Breast epithelium (tissue), 4 donors: Measurements from ENCODE around the gene IQGAP1. TPM values are rescaled to one million over a fixed set of nuclear protein-coding genes. Genes with fewer than 3 reads are reported as not detected.

Experiments used
- DNase-seq, 2 donors: peaks; one replicate each; pipeline ENCODE4 v3.0.0-alpha.2; 2019; ENCODE audit warnings: low spot score in 2 of 2
- H3K27ac ChIP-seq, 2 donors: fragments of 200-600 bp; sonication (generic) in 1 of 2; one replicate each; pipeline ENCODE4 v1.5.1; 2016 to 2019; ENCODE audit warnings: mild to moderate bottlenecking in 1 of 2
- H3K27me3 ChIP-seq, 2 donors: fragments of 200-600 bp; sonication (generic) in 1 of 2; one replicate each; pipeline versions ENCODE4 v1.5.1 to v1.6.0; 2017 to 2019; ENCODE audit warnings: control low read depth in 1 of 2, mild to moderate bottlenecking in 1 of 2
- H3K36me3 ChIP-seq: fragments of 200-600 bp; one replicate; pipeline ENCODE4 v1.5.1; 2019
- H3K4me1 ChIP-seq, 2 donors: fragments of 200-600 bp; sonication (generic); one replicate each; pipeline ENCODE4 v1.5.1; 2016 to 2019; ENCODE audit warnings: control low read depth in 1 of 2
- H3K4me3 ChIP-seq, 3 donors: fragments of 200-600 bp; sonication (generic); 1 replicate in 2 of 3; 2 replicates in 1 of 3; pipeline ENCODE4 v1.5.1; 2016 to 2019; ENCODE audit warnings: mild to moderate bottlenecking in 3 of 3, moderate library complexity in 2 of 3
- H3K9me3 ChIP-seq, 2 donors: fragments of 200-600 bp; sonication (generic) in 1 of 2; one replicate each; pipeline ENCODE4 v1.5.1; 2016 to 2019; ENCODE audit warnings: control low read depth in 1 of 2
- POLR2A ChIP-seq: fragments of 450-650 bp; IDR thresholded peaks from one replicate; pipeline ENCODE4 v1.6.1; 2016; ENCODE audit warnings: antibody characterized with exemption, mild to moderate bottlenecking, moderate library complexity
- POLR2AphosphoS5 ChIP-seq, 3 donors: sonication (generic); formaldehyde crosslinking; IDR thresholded peaks; one replicate each; pipeline ENCODE4 v1.6.1; 2017; ENCODE audit warnings: antibody characterized with exemption in 3 of 3
- intact Hi-C: fragments of 100-400 bp; cut with DNase I; formaldehyde crosslinking; loops from one replicate; pipeline ENCODE4 v1.15.1; 2023; ENCODE audit warnings: low total_unique reads
- total RNA-seq, 3 donors: library from RNA; depleted of rRNA; stranded (reverse); fragments of >200 nt; gene quantifications; one replicate each; pipeline ENCODE4 v1.1.0, GENCODE V29; 2016
- TF ChIP-seq, protein P1 (sequence below), 3 donors: fragments of 450-650 bp; IDR thresholded peaks; one replicate each; pipeline ENCODE4 v1.5.1; 2016 to 2017; ENCODE audit warnings: antibody characterized with exemption in 3 of 3, mild to moderate bottlenecking in 3 of 3, moderate library complexity in 3 of 3

Gene IQGAP1
- total RNA-seq, 3 donors from 2014 or later, result 244 to 387 (median 288) TPM

DNA sequence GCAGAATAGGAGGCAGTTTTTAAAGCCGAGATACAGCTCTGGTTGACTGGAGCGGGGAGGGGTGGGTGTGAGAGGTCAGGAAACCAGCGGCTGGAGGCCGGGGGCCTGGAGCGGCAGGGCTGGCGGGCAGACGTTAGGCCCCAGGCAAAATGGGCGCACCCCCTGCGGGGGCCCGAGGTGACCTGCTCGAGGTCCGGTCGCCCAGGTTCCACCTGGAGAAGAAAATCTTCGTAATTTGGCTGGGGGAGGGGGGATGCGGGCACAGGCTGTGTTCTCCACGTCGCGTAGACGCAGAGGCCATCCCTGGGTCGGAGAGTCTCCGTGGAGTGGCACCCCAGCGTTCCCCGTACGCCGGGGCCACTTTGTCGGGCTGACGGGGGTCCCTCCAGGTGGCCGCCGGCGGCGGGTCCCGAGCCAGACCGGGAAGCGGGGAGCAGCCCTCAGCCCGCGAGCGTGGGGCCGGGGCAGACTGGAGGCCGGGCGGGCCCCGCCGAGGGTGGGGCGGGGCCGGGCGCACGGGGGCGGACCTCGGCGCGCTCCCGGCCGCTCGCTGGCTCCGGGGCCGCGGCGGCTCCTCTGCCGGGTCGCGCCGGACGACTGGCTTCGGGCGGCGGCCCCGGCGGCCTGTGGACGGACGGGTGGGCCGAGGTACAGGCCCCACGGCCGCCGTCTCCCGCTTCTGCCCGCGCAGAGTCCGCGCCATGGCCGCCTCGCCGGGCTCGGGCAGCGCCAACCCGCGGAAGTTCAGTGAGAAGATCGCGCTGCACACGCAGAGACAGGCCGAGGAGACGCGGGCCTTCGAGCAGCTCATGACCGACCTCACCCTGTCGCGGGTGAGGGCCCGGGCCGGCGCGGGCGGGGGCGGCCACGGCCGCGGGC, 141.6 kb downstream of the IQGAP1 start, which contains the start of gene CRTC3:
TSS of gene CRTC3 (plus strand) at position 553 of the 879 bp plus-strand sequence. CDS start at position 702, 149 bp downstream.
- intact Hi-C loops, result loop anchor here (10.0 kb wide), 1 partner anchor 65 kb away; no protein-coding TSS in a partner anchor
- H3K4me3 ChIP-seq, result peak within 1 kb of the TSS; percentile 68 to 99 (median 82)
- TF ChIP-seq POLR2AphosphoS5 (IDR thresholded peaks at IDR 0.05) (peak in 1 of 3 donors; percentile 54), POLR2A (no peak)
- no peaks in the 10 kb centered on the region for H3K4me1 ChIP-seq
- peak within 1 kb of the TSS; percentile 91 to 99 for H3K27ac ChIP-seq
- peak; percentile 20 to 52 for DNase-seq
- no peaks in the 10 kb centered on the region for H3K27me3 ChIP-seq
- H3K9me3 ChIP-seq, result no peaks in the 10 kb centered on the region
- H3K36me3 ChIP-seq, result no peaks in the 10 kb centered on the region

DNA sequence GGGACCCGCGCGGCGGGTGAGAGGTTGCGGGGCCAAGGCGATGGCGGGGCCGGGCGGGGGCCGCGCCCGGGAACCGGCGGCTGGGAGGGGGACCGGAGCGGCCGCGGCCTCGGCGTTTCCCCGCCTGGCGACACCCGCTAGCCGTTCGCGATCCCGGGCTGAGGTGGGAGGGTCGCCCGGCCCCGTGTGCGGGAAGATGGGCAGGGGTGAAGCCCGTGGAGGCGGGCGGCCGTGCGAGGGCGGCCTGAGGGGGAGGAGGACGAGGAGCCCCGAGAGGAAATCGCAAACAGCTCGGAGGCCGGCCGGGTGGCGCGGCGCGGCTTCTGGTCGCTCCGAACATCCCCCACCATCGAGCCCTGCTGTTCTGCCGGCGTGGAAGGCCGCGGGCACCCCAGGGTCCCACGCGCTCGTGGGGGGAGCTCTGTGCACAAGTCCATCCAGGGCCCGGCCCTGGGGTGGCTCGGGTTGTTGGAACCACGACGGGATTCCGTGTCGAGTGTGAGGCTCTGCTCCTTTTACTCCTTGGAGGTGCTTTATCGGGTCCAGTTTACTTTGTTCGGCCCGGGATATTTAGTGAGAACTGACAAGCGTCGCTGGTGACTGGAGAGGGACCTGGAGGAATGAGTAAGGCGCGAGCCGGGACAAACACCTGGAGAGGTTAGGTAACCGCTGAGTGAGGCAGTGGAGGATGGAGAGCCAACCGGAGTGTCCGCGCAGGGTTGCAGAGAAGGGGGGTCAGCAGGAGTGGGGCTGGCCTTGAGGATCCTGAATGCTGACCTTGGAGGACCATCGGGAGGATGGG, 142.4 kb downstream of the IQGAP1 start:
- peak; percentile 47 to 59 for DNase-seq
- no peak for TF ChIP-seq POLR2AphosphoS5 (IDR thresholded peaks at IDR 0.05)
- TF ChIP-seq, protein P1, sequence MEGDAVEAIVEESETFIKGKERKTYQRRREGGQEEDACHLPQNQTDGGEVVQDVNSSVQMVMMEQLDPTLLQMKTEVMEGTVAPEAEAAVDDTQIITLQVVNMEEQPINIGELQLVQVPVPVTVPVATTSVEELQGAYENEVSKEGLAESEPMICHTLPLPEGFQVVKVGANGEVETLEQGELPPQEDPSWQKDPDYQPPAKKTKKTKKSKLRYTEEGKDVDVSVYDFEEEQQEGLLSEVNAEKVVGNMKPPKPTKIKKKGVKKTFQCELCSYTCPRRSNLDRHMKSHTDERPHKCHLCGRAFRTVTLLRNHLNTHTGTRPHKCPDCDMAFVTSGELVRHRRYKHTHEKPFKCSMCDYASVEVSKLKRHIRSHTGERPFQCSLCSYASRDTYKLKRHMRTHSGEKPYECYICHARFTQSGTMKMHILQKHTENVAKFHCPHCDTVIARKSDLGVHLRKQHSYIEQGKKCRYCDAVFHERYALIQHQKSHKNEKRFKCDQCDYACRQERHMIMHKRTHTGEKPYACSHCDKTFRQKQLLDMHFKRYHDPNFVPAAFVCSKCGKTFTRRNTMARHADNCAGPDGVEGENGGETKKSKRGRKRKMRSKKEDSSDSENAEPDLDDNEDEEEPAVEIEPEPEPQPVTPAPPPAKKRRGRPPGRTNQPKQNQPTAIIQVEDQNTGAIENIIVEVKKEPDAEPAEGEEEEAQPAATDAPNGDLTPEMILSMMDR (IDR thresholded peaks at IDR 0.05), result no peak
- no peak for TF ChIP-seq POLR2A
- Histone ChIP-seq H3K36me3 (no peaks in the 10 kb centered on the region), H3K4me1 (no peaks in the 10 kb centered on the region), H3K27ac (peak overlapping the region; percentile 91 to 99), H3K9me3 (no peaks in the 10 kb centered on the region), H3K27me3 (no peaks in the 10 kb centered on the region), H3K4me3 (peak overlapping the region; percentile 68 to 99 (median 82))
- intact Hi-C loops, result loop anchor here (10.0 kb wide), 1 partner anchor 64 kb away; no protein-coding TSS in a partner anchor

DNA sequence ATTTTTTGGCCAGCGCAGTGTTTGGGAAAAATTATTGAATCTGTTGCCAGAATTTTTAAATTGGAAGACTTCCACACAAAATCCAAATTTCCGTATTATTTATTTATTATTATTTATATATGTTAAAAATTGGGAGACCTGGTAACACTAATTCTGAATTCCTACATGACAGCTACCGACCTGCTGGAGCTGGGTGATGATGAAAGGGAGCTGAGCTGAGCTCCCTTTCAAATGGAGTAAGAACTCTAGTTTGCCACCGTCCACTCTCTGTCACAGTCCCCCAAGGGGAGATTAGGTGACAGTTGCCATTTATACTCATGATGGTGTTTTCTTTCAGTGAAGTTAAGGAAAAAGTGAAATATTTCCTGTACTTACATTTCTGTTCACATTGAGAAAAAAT, 143.1 kb downstream of the IQGAP1 start:
- TF ChIP-seq, protein P1 (IDR thresholded peaks at IDR 0.05), result no peak
- TF ChIP-seq POLR2AphosphoS5 (IDR thresholded peaks at IDR 0.05) (no peak), POLR2A (no peak)
- H3K27me3 ChIP-seq, result no peaks in the 10 kb centered on the region
- H3K4me1 ChIP-seq, result no peaks in the 10 kb centered on the region
- H3K4me3 ChIP-seq, result peak overlapping the region; percentile 68 to 99 (median 82)
- no peaks in the 10 kb centered on the region for H3K36me3 ChIP-seq
- intact Hi-C loops, result loop anchor here (10.0 kb wide), 1 partner anchor 64 kb away; no protein-coding TSS in a partner anchor
- no peak for DNase-seq
- peak overlapping the region in 1 of 2 donors; percentile 99 for H3K27ac ChIP-seq
- H3K9me3 ChIP-seq, result no peaks in the 10 kb centered on the region

DNA sequence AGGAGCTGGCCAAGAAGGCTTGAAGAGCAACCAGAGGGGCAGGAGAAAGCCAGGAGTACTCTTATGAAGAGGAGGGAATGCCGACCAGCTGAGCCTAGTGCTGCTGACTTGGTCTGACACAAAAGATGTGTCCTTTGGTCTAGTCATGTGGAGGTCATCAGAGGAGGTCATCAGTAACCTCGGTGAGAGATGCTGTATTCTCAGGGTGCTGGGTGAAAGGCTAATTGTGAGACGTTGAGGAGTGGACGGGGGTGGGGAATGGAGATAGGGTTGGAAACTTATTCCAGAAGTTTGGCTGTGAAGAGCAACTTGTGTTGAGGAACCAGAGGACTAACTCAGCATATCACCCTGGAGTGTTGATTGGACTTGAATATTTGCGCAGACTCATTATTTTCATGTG, 147.2 kb downstream of the IQGAP1 start:
- no peaks in the 10 kb centered on the region for H3K27me3 ChIP-seq
- H3K27ac ChIP-seq, result no peak overlapping the region
- intact Hi-C loops, result loop anchor here (10.0 kb wide), 1 partner anchor 60 kb away; no protein-coding TSS in a partner anchor
- no peaks in the 10 kb centered on the region for H3K9me3 ChIP-seq
- TF ChIP-seq, protein P1 (IDR thresholded peaks at IDR 0.05), result no peak
- TF ChIP-seq POLR2A, result no peak
- no peak for TF ChIP-seq POLR2AphosphoS5 (IDR thresholded peaks at IDR 0.05)
- DNase-seq, result no peak
- H3K4me1 ChIP-seq, result no peaks in the 10 kb centered on the region
- H3K36me3 ChIP-seq, result no peaks in the 10 kb centered on the region
- H3K4me3 ChIP-seq, result no peak overlapping the region

DNA sequence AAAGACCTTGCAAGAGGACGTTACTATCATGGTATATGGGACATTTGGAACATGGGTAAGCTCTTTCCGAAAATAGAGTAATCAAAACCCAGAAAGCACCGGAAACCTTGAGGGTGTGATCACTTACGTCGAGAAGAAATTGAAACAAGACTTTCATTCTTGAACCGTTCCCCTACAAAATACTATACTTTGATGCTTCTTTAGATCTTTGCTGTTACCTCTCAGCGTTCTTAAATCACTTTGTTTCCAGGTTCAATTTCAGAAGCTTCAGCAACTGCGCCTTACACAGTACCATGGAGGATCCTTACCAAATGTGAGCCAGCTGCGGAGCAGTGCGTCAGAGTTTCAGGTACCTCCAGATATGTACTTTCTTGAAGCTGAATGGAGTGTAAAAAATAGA, 151.7 kb downstream of the IQGAP1 start:
- Histone ChIP-seq H3K27me3 (no peaks in the 10 kb centered on the region), H3K27ac (no peak overlapping the region), H3K9me3 (no peaks in the 10 kb centered on the region), H3K4me1 (no peaks in the 10 kb centered on the region), H3K4me3 (no peak overlapping the region), H3K36me3 (no peaks in the 10 kb centered on the region)
- intact Hi-C loops, result loop anchor here (10.0 kb wide), 2 partner anchors 55 to 495 kb away; no protein-coding TSS in a partner anchor
- TF ChIP-seq, protein P1 (IDR thresholded peaks at IDR 0.05), result no peak
- TF ChIP-seq POLR2AphosphoS5 (IDR thresholded peaks at IDR 0.05), result no peak
- TF ChIP-seq POLR2A, result no peak
- DNase-seq, result no peak
